BE2C (cell line): Measurements from ENCODE around the gene AUP1.

Source experiments
- DNase-seq: peaks from one replicate; pipeline ENCODE4 v3.0.0-alpha.2; 2020
- H3K27me3 ChIP-seq: fragments of 250-450 bp; sonication (Bioruptor Pico); 2 replicates; pipeline ENCODE4 v1.5.1; 2020; ENCODE audit warnings: mild to moderate bottlenecking
- H3K36me3 ChIP-seq: fragments of 250-450 bp; sonication (Bioruptor Pico); 2 replicates; pipeline ENCODE4 v1.5.1; 2020; ENCODE audit warnings: mild to moderate bottlenecking
- H3K4me1 ChIP-seq: fragments of 250-450 bp; sonication (Bioruptor Pico); 2 replicates; pipeline ENCODE4 v1.5.1; 2020
- H3K4me3 ChIP-seq: 2 replicates; pipeline ENCODE4 v1.5.1; 2011; ENCODE audit warnings: low read depth, low read length
- H3K9me3 ChIP-seq: fragments of 250-450 bp; sonication (Bioruptor Pico); 2 replicates; pipeline ENCODE4 v1.5.1; 2020
- TF ChIP-seq, protein P1 (sequence below): IDR thresholded peaks from 2 replicates; pipeline ENCODE4 v1.5.1; 2012; ENCODE audit warnings: mild to moderate bottlenecking, low read depth, low read length

AUP1 gene

DNA sequence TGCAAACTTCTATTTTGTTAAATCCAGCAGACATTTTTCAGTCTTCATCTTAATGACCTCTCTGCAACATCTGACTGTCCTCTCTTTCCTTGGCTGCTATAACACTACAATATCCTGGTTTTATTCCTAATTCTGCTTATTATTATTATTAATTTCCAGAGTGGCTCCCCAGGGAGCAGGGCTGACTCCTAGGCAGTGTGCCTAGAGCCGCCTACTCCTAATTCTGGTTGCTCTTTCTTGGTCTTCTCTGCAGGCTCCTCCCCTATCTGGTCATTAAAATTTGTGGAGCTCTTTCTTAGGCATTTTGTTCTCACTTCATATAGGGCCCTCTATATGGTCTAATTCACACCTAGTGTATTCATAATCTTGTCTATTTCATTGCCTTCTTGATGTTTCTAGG is 13.5 kb upstream of the AUP1 start:
- DNase-seq, result no peak
- Histone ChIP-seq H3K36me3 (no peaks in the 10 kb centered on the region), H3K9me3 (no peaks in the 10 kb centered on the region), H3K4me1 (no peaks in the 10 kb centered on the region), H3K27me3 (no peaks in the 10 kb centered on the region), H3K4me3 (no peak overlapping the region)
- TF ChIP-seq, protein P1, sequence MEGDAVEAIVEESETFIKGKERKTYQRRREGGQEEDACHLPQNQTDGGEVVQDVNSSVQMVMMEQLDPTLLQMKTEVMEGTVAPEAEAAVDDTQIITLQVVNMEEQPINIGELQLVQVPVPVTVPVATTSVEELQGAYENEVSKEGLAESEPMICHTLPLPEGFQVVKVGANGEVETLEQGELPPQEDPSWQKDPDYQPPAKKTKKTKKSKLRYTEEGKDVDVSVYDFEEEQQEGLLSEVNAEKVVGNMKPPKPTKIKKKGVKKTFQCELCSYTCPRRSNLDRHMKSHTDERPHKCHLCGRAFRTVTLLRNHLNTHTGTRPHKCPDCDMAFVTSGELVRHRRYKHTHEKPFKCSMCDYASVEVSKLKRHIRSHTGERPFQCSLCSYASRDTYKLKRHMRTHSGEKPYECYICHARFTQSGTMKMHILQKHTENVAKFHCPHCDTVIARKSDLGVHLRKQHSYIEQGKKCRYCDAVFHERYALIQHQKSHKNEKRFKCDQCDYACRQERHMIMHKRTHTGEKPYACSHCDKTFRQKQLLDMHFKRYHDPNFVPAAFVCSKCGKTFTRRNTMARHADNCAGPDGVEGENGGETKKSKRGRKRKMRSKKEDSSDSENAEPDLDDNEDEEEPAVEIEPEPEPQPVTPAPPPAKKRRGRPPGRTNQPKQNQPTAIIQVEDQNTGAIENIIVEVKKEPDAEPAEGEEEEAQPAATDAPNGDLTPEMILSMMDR, result no peak

DNA sequence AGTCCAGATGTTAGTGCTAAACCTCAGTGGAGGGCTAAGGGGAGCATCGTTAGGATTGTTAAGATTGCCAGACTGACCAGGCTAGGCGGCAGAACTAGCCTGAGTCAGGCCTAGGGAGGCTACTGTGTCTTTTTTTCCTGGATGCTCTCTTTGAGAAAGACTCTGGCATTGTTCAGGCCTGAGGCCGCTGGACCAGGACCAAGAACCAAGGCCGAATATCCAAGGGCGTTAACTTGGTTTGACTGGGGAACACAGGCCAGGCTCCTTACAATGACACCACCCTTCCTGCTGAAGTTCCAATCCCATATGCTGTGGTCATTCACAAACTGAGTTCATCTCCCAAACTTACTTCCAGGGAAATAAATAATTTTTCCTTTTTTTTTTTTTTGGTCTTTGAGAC is 10.8 kb upstream of the AUP1 start:
- TF ChIP-seq, protein P1, result no peak
- DNase-seq, result no peak
- Histone ChIP-seq H3K4me3 (no peak overlapping the region), H3K36me3 (no peaks in the 10 kb centered on the region), H3K4me1 (no peaks in the 10 kb centered on the region), H3K9me3 (no peaks in the 10 kb centered on the region), H3K27me3 (no peaks in the 10 kb centered on the region)

DNA sequence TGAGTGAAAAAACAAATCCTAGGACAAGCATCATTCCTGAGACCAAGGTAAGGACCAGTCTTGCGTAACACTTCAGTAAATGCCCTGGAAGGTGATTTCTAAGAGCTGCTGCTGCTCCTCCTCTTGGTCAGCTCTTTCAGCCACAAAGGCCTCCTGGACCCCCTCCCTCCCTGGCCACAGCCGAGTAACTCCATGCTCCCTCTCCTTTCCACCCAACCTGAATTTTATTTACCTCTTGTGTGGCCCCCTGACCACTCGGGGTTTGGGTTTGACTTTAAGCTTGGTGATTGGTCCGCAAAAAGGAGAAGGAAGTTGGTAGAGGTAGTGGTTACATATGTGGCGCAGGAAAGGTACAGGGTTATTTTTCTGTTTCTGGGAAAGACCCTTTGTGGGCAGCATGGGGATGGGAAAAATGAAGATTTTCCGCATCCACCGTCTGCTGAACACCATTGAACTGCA is 9.4 kb upstream of the AUP1 start:
- Histone ChIP-seq H3K27me3 (no peaks in the 10 kb centered on the region), H3K4me1 (no peaks in the 10 kb centered on the region), H3K36me3 (no peaks in the 10 kb centered on the region), H3K9me3 (no peaks in the 10 kb centered on the region), H3K4me3 (no peak overlapping the region)
- no peak for DNase-seq
- TF ChIP-seq, protein P1, result no peak

DNA sequence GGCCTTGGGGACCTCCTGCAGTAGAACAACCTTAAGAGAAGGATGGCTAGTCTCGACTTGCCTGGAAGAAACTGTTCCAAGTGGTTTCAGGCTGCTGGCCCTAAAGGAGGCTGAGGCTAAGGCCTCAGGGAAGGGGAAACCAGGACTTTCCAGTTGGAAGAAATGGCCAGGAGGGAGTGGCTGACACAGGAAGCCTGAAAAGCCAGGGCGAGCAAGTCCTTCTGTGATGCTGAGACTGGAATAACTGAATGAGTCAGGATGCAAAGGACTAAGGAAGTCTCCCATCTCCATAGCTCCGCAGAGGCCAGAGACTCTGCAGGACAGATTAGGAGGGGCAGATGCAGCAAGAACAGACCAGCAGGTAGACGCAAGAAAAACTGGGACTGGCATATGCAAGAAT is 7.6 kb upstream of the AUP1 start:
- no peaks in the 10 kb centered on the region for H3K27me3 ChIP-seq
- no peaks in the 10 kb centered on the region for H3K4me1 ChIP-seq
- H3K36me3 ChIP-seq, result peaks cover 5% of the 10 kb centered on the region; the same call in 1 of the 2 replicates
- TF ChIP-seq, protein P1, result no peak
- no peaks in the 10 kb centered on the region for H3K9me3 ChIP-seq
- no peak for DNase-seq
- H3K4me3 ChIP-seq, result no peak overlapping the region

DNA sequence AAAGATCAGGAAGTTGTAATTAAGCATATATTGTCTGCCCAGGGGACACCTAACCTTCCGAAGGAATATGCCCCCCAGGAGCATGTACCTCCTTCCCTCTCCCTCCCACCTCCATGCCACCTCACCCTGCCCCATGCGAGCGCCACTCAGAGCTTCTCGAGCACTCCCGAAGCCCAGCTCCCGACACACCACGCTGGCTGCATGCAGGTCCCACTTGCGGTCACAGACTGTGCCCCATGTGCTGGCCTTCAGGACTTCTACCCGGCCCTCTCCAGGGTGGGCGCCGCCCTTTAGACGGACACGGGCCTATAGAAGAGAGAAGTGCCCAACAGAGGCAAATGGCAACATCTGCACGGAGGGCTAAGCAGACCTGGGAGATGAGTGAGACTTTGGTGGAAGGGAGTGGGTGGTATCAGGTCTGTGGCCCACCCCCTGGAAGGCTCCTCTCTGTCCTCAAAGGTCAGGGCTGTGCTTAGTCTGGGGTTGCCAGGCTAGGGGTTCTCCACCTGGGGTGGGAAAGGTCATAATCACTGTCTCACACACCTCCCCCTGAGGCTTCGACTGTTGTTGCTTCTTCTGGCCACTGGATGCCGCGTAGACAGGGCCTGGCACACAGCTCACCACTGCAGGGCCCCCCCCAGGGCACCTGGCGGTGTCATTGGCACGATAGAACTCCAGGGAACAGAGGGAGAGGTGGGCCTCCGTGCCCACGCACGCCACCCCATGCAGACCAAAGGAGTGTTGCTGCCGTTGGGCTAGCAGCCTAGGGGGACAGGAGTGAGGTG is 6.9 kb upstream of the AUP1 start:
- no peak overlapping the region for H3K4me3 ChIP-seq

More for the DNA sequence above, 6.9 kb upstream of the AUP1 start:
- TF ChIP-seq, protein P1, result no peak
- no peaks in the 10 kb centered on the region for H3K9me3 ChIP-seq
- no peaks in the 10 kb centered on the region for H3K4me1 ChIP-seq
- H3K36me3 ChIP-seq, result peaks cover 5% of the 10 kb centered on the region; the same call in 1 of the 2 replicates
- no peak for DNase-seq
- H3K27me3 ChIP-seq, result no peaks in the 10 kb centered on the region
